ENCODE measurements around the gene DNAH8.

DNAH8 gene

GRCh38 chr6:38944655-38945279 lies 229.7 kb downstream of the DNAH8 start:
- in situ Hi-C loops (cut with HindIII; ENCODE audit: low sequenced_read_pairs) = no loop called here

- in situ Hi-C loops (cut with HindIII; ENCODE audit: low sequenced_read_pairs) = no loop called here
These were observed 240.8 kb downstream of the DNAH8 start for GRCh38 chr6:38955861-38956260.

GRCh38 chr6:38957426-38957825 lies 242.3 kb downstream of the DNAH8 start:
- in situ Hi-C loops (cut with HindIII; ENCODE audit: low sequenced_read_pairs) = no loop called here

GRCh38 chr6:38959138-38959537 lies 244.0 kb downstream of the DNAH8 start:
- in situ Hi-C loops (cut with HindIII; ENCODE audit: low sequenced_read_pairs) = no loop called here

- in situ Hi-C loops (cut with HindIII; ENCODE audit: low sequenced_read_pairs) = no loop called here
These were observed 253.6 kb downstream of the DNAH8 start for GRCh38 chr6:38968702-38969149.

GRCh38 chr6:38973178-38974057 lies 258.3 kb downstream of the DNAH8 start:
- in situ Hi-C loops (cut with HindIII; ENCODE audit: low sequenced_read_pairs) = no loop called here

- in situ Hi-C loops (cut with HindIII; ENCODE audit: low sequenced_read_pairs) = no loop called here
These were observed 259.5 kb downstream of the DNAH8 start for GRCh38 chr6:38974389-38975151.

- in situ Hi-C loops (cut with HindIII; ENCODE audit: low sequenced_read_pairs) = no loop called here
These were observed 260.5 kb downstream of the DNAH8 start for GRCh38 chr6:38975621-38976049.

GRCh38 chr6:38976051-38976450 lies 260.9 kb downstream of the DNAH8 start:
- in situ Hi-C loops (cut with HindIII; ENCODE audit: low sequenced_read_pairs) = no loop called here

- in situ Hi-C loops (cut with HindIII; ENCODE audit: low sequenced_read_pairs) = no loop called here
These were observed 261.8 kb downstream of the DNAH8 start for GRCh38 chr6:38976801-38977500.

GRCh38 chr6:38978139-38978704 lies 263.1 kb downstream of the DNAH8 start:
- in situ Hi-C loops (cut with HindIII; ENCODE audit: low sequenced_read_pairs) = no loop called here

- in situ Hi-C loops (cut with HindIII; ENCODE audit: low sequenced_read_pairs) = no loop called here
These were observed 267.4 kb downstream of the DNAH8 start for GRCh38 chr6:38982470-38982869.

- in situ Hi-C loops (cut with HindIII; ENCODE audit: low sequenced_read_pairs) = no loop called here
These were observed 269.6 kb downstream of the DNAH8 start for GRCh38 chr6:38984723-38985122.

GRCh38 chr6:38985839-38986238 lies 270.7 kb downstream of the DNAH8 start:
- in situ Hi-C loops (cut with HindIII; ENCODE audit: low sequenced_read_pairs) = no loop called here

- in situ Hi-C loops (cut with HindIII; ENCODE audit: low sequenced_read_pairs) = no loop called here
These were observed 272.4 kb downstream of the DNAH8 start for GRCh38 chr6:38987503-38987902.

GRCh38 chr6:38988736-38989449 lies 273.8 kb downstream of the DNAH8 start:
- in situ Hi-C loops (cut with HindIII; ENCODE audit: low sequenced_read_pairs) = no loop called here

GRCh38 chr6:38990475-38990874 lies 275.4 kb downstream of the DNAH8 start:
- in situ Hi-C loops (cut with HindIII; ENCODE audit: low sequenced_read_pairs) = no loop called here

GRCh38 chr6:38996676-38997075 lies 281.6 kb downstream of the DNAH8 start:
- in situ Hi-C loops (cut with HindIII; ENCODE audit: low sequenced_read_pairs) = no loop called here

- in situ Hi-C loops (cut with HindIII; ENCODE audit: low sequenced_read_pairs) = no loop called here
These were observed 282.1 kb downstream of the DNAH8 start for GRCh38 chr6:38997128-38997761.
